IMR-90 (cell line): ENCODE data around the gene ATL2. TPM values are rescaled to one million over a fixed set of nuclear protein-coding genes. Genes with fewer than 3 reads are reported as not detected.
A peak's percentile ranks its signal among the peaks of the same experiment; 100 is the strongest.

Experiments used
- ATAC-seq: fragments of 200-7000 bp; cut with Tn5 transposase; 2 replicates; pipeline ENCODE4 v1.9.1; 2020; ENCODE audit warnings: low read depth, mild to moderate bottlenecking, moderate library complexity
- BruUV-seq: library from RNA; stranded (reverse); fragments of 400-500 nt; replicated peaks from 2 replicates; lab custom pipeline; 2021; lab: Mats Ljungman, UMichigan
- CTCF ChIA-PET: fragments of 300-600 bp; formaldehyde crosslinking; extraction: SDS; loops from one replicate; lab custom pipeline; 2021; ENCODE audit warnings: antibody characterized with exemption; lab: Yijun Ruan, JAX
- POLR2A ChIA-PET: fragments of 300-600 bp; sonication (Branson Sonifier 250); formaldehyde crosslinking; loops from one replicate; lab custom pipeline; 2022; ENCODE audit warnings: antibody characterized with exemption; ENCODE audit not compliant: unreplicated experiment; lab: Charles Lee
- DNase-seq: peaks from one replicate; pipeline ENCODE4 v3.0.0; 2013
- H2AFZ ChIP-seq: replicated peaks from 2 replicates; pipeline ENCODE3; 2013; ENCODE audit warnings: low read length, mild to moderate bottlenecking; ENCODE audit not compliant: poor library complexity
- H2AK5ac ChIP-seq: 2 replicates; pipeline ENCODE4 v1.6.1; 2013; ENCODE audit warnings: low read depth, low read length, inconsistent platforms
- H2AK9ac ChIP-seq: replicated peaks from 2 replicates; pipeline ENCODE3; 2013; ENCODE audit warnings: mild to moderate bottlenecking, low read depth, low read length, moderate library complexity; ENCODE audit not compliant: poor library complexity
- H2BK120ac ChIP-seq: 2 replicates; pipeline ENCODE4 v1.6.1; 2013; ENCODE audit warnings: low read depth, low read length, inconsistent platforms
- H2BK15ac ChIP-seq: 3 replicates; pipeline ENCODE4 v1.6.1; 2013; ENCODE audit warnings: low read depth, low read length, inconsistent platforms
- H2BK20ac ChIP-seq: 2 replicates; pipeline ENCODE4 v1.6.1; 2013; ENCODE audit warnings: low read depth, mild to moderate bottlenecking, inconsistent platforms, low read length, moderate library complexity
- H2BK5ac ChIP-seq: 2 replicates; pipeline ENCODE4 v1.6.1; 2013; ENCODE audit warnings: mild to moderate bottlenecking, low read depth, low read length, inconsistent platforms; ENCODE audit not compliant: poor library complexity, severe bottlenecking
- H3K14ac ChIP-seq: replicated peaks from 2 replicates; pipeline ENCODE4 v1.6.1; 2013; ENCODE audit warnings: low read depth, low read length, inconsistent platforms
- H3K18ac ChIP-seq: 2 replicates; pipeline ENCODE4 v1.6.1; 2013; ENCODE audit warnings: low read depth, low read length, control low read depth
- H3K23ac ChIP-seq: 2 replicates; pipeline ENCODE4 v1.6.1; 2013; ENCODE audit warnings: low read depth, low read length, inconsistent platforms
- H3K27ac ChIP-seq: 2 replicates; pipeline ENCODE4 v1.5.1; 2013; ENCODE audit warnings: mild to moderate bottlenecking, control low read depth, low read length; ENCODE audit not compliant: insufficient read depth
- H3K27me3 ChIP-seq: 2 replicates; pipeline ENCODE4 v1.6.1; 2013; ENCODE audit warnings: low read length; ENCODE audit not compliant: control insufficient read depth, insufficient read depth
- H3K36me3 ChIP-seq: 2 replicates; pipeline ENCODE4 v1.6.1; 2013; ENCODE audit warnings: low read length, mixed read lengths; ENCODE audit not compliant: control insufficient read depth, insufficient read depth
- H3K4ac ChIP-seq: 2 replicates; pipeline ENCODE4 v1.6.1; 2013; ENCODE audit warnings: low read depth, low read length, inconsistent platforms
- H3K4me1 ChIP-seq: 2 replicates; pipeline ENCODE4 v1.6.1; 2013; ENCODE audit warnings: low read length, mixed read lengths; ENCODE audit not compliant: control insufficient read depth, insufficient read depth
- H3K4me2 ChIP-seq: 2 replicates; pipeline ENCODE4 v1.6.1; 2013; ENCODE audit warnings: low read depth, mild to moderate bottlenecking, control low read depth, low read length, moderate library complexity
- H3K4me3 ChIP-seq: 2 replicates; pipeline ENCODE4 v1.5.1; 2013; ENCODE audit warnings: low read depth, mild to moderate bottlenecking, control low read depth, low read length, moderate library complexity; ENCODE audit not compliant: insufficient read depth
- H3K56ac ChIP-seq: 2 replicates; pipeline ENCODE4 v1.6.1; 2013; ENCODE audit warnings: low read length, inconsistent platforms; ENCODE audit not compliant: insufficient read depth; ENCODE audit errors: extremely low read depth
- H3K79me1 ChIP-seq, 2 experiments: 2 replicates each; pipeline ENCODE4 v1.6.1; 2013; ENCODE audit warnings: low read length in 2 of 2, inconsistent platforms in 1 of 2, low read depth in 1 of 2
- H3K9ac ChIP-seq: 2 replicates; pipeline ENCODE4 v1.6.1; 2013; ENCODE audit warnings: low read depth, low read length, control low read depth
- H3K9me1 ChIP-seq: 2 replicates; pipeline ENCODE4 v1.6.1; 2013; ENCODE audit warnings: low read length, inconsistent platforms; ENCODE audit not compliant: insufficient read depth
- H3K9me3 ChIP-seq: 2 replicates; pipeline ENCODE4 v1.6.1; 2013; ENCODE audit warnings: low read length; ENCODE audit not compliant: control insufficient read depth, insufficient read depth
- H4K20me1 ChIP-seq: 2 replicates; pipeline ENCODE4 v1.6.1; 2013; ENCODE audit warnings: low read length, inconsistent platforms; ENCODE audit not compliant: insufficient read depth
- H4K5ac ChIP-seq: 2 replicates; pipeline ENCODE4 v1.6.1; 2013; ENCODE audit warnings: mild to moderate bottlenecking, low read depth, low read length, control low read depth
- H4K8ac ChIP-seq, 2 experiments: 2 replicates each; pipeline ENCODE4 v1.6.1; 2013; ENCODE audit warnings: low read depth in 2 of 2, low read length in 2 of 2, control low read depth in 1 of 2, inconsistent platforms in 1 of 2
- H4K91ac ChIP-seq: 2 replicates; pipeline ENCODE4 v1.6.1; 2013; ENCODE audit warnings: low read depth, low read length, inconsistent platforms; ENCODE audit not compliant: insufficient read depth
- BHLHE40 ChIP-seq: fragments of 150-350 bp; IDR thresholded peaks from 2 replicates; pipeline ENCODE4 v1.6.1; 2016; ENCODE audit warnings: mild to moderate bottlenecking, low read depth, low read length
- CEBPB ChIP-seq: IDR thresholded peaks from 2 replicates; pipeline ENCODE4 v1.6.1; 2012; ENCODE audit warnings: low read depth, low read length, improper control_type of control experiment
- CTCF ChIP-seq: conservative IDR thresholded peaks from 2 replicates; pipeline ENCODE4 v1.5.1; 2012; ENCODE audit warnings: mild to moderate bottlenecking, low read depth, low read length, improper control_type of control experiment
- MAFK ChIP-seq: IDR thresholded peaks from 2 replicates; pipeline ENCODE4 v1.6.1; 2012; ENCODE audit warnings: low read depth, low read length, improper control_type of control experiment
- MAZ ChIP-seq: IDR thresholded peaks from 2 replicates; pipeline ENCODE4 v1.6.1; 2012; ENCODE audit warnings: low read depth, mild to moderate bottlenecking, low read length, improper control_type of control experiment, moderate library complexity, borderline replicate concordance
- MXI1 ChIP-seq: IDR thresholded peaks from 2 replicates; pipeline ENCODE4 v1.6.1; 2012; ENCODE audit warnings: low read depth, mild to moderate bottlenecking, low read length, moderate library complexity, borderline replicate concordance
- NFE2L2 ChIP-seq: fragments of 150-350 bp; IDR thresholded peaks from 2 replicates; pipeline ENCODE4 v1.6.1; 2016; ENCODE audit warnings: low read depth, mild to moderate bottlenecking, low read length
- POLR2A ChIP-seq: IDR thresholded peaks from 2 replicates; pipeline ENCODE4 v1.6.1; 2012; ENCODE audit warnings: mild to moderate bottlenecking, low read depth, low read length
- RAD21 ChIP-seq: IDR thresholded peaks from 2 replicates; pipeline ENCODE4 v1.6.1; 2012; ENCODE audit warnings: low read length, improper control_type of control experiment
- RFX5 ChIP-seq: IDR thresholded peaks from 2 replicates; pipeline ENCODE4 v1.8.0; 2012; ENCODE audit warnings: low read depth, mild to moderate bottlenecking, low read length, moderate library complexity
- SMC3 ChIP-seq: fragments of 150-350 bp; IDR thresholded peaks from 2 replicates; pipeline ENCODE4 v1.6.1; 2016; ENCODE audit warnings: low read depth, mild to moderate bottlenecking, antibody characterized with exemption, low read length, moderate library complexity
- USF2 ChIP-seq: fragments of 150-350 bp; IDR thresholded peaks from 2 replicates; pipeline ENCODE4 v1.6.1; 2017; ENCODE audit warnings: mild to moderate bottlenecking, antibody characterized with exemption, low read length, low read depth
- WGBS, 2 experiments: methylation state at CpG; one replicate each; pipeline versions ENCODE4 v1.1.5 to v1.1.7; 2013; ENCODE audit warnings: missing lambda C conversion rate in 2 of 2; ENCODE audit not compliant: insufficient read length in 1 of 2; ENCODE audit errors: extremely low coverage in 2 of 2; 5-methylcytosine and 5-hydroxymethylcytosine counted together
- dilution Hi-C: fragments of 300-500 bp; cut with HindIII; formaldehyde crosslinking; loops from one replicate; pipeline ENCODE4 v1.14.3; 2018; ENCODE audit warnings: low sequenced_read_pairs; ENCODE audit not compliant: unreplicated experiment
- in situ Hi-C: fragments of 300-500 bp; cut with MboI; formaldehyde crosslinking; loops from 3 replicates; pipeline ENCODE4 v1.14.3; 2019; ENCODE audit warnings: low sequenced_read_pairs, inconsistent platforms, mixed read lengths
- intact Hi-C: fragments of 100-400 bp; cut with micrococcal nuclease; formaldehyde crosslinking; loops from 2 replicates; pipeline ENCODE4 v1.10.0; 2022
- polyA plus RNA-seq, 3 experiments: library from polyadenylated mRNA; depleted of rRNA; stranded (reverse); fragments of >200 nt; gene quantifications; 2 replicates each; pipeline ENCODE4 v1.2.3, GENCODE V29; 2012; ENCODE audit warnings: low replicate concordance in 1 of 3
- total RNA-seq: library from RNA; depleted of rRNA; stranded (reverse); fragments of >200 nt; gene quantifications from 2 replicates; pipeline ENCODE4 v1.2.3, GENCODE V29; 2012

The ATL2 gene
- total and polyA plus RNA-seq, 2 of the 4 experiments (the other 2 are of a cell fraction) = 16.0 to 62.6 TPM

- ATAC-seq = peak; percentile 73
- H3K18ac ChIP-seq = peak overlapping the region; percentile 10; the same call in 1 of the 2 replicates
- H3K9ac ChIP-seq = peak overlapping the region; percentile 84
- H3K4me3 ChIP-seq = peak overlapping the region; percentile 95
- H2BK5ac ChIP-seq = peak overlapping the region; percentile 88
- TF ChIP-seq MAFK (no peak), CEBPB (no peak), RAD21 (peak; percentile 28), MAZ (peak; percentile 61; the same call in 1 of the 2 replicates), CTCF (peak; percentile 67), SMC3 (0 out of 2 replicates have a peak, but pooled peaks have one; percentile 13), RFX5 (no peak), BHLHE40 (peak; percentile 61), NFE2L2 (no peak), USF2 (peak; percentile 58), MXI1 (peak; percentile 73), POLR2A (no peak; the same call in 1 of the 2 replicates)
- no TSS peak for BruUV-seq
- peak overlapping the region; percentile 41; the same call in 1 of the 2 replicates for H4K5ac ChIP-seq
- H3K79me1 ChIP-seq = peaks cover 3 to 27% of the 10 kb centered on the region in 2 experiments
- H2BK15ac ChIP-seq = no peak overlapping the region; the same call in 2 of the 3 replicates
- peak overlapping the region; percentile 62; the same call in 1 of the 2 replicates for H2BK120ac ChIP-seq
- H3K23ac ChIP-seq = peak overlapping the region; percentile 93
- dilution Hi-C loops = no loop called here
- H3K9me3 ChIP-seq = no peaks in the 10 kb centered on the region
- peak overlapping the region; percentile 22 to 64; a peak in 3 of 4 replicates for H4K8ac ChIP-seq
- no peak overlapping the region for H2BK20ac ChIP-seq
- H4K20me1 ChIP-seq = peaks cover 25% of the 10 kb centered on the region
- 0 out of 2 replicates have a peak overlapping the region, but pooled peaks have one; percentile 12 for H2AK5ac ChIP-seq
- ChIA-PET POLR2A (no interaction called here), CTCF (interaction anchor here (0.6 to 3.3 kb wide), 13 partner anchors 10 to 160 kb away, joined by 3 to 17 read pairs (median 4); no protein-coding TSS in a partner anchor)
- H3K56ac ChIP-seq = no peak overlapping the region; the same call in 1 of the 2 replicates
- H3K4me1 ChIP-seq = peaks cover 2% of the 10 kb centered on the region
- H3K27me3 ChIP-seq = peaks cover 5% of the 10 kb centered on the region
- peak overlapping the region; percentile 92 for H3K14ac ChIP-seq
- peak overlapping the region; percentile 87 for H2AK9ac ChIP-seq
- H2AFZ ChIP-seq = peak overlapping the region; percentile 99
- H4K91ac ChIP-seq = peak overlapping the region; percentile 28
- peak; percentile 70 for DNase-seq
- peak overlapping the region; percentile 83 for H3K27ac ChIP-seq
- H3K4me2 ChIP-seq = peak overlapping the region; percentile 89
- intact Hi-C loops = loop anchor here (2.0 to 5.0 kb wide), 4 partner anchors 59 to 151 kb away; no protein-coding TSS in a partner anchor
- WGBS, 2 experiments = 0% methylated on average over 43 of the region's 80 CpGs; no CpG with 5 or more reads in 1 of the 2 experiments
- in situ Hi-C loops = no loop called here
- H3K36me3 ChIP-seq = no peaks in the 10 kb centered on the region
- peak overlapping the region; percentile 17 for H3K4ac ChIP-seq
- H3K9me1 ChIP-seq = no peaks in the 10 kb centered on the region
Observed at GRCh38 chr2:38376346-38377049, 575 bp downstream of the ATL2 start.
